Nucleus accumbens (tissue), 56 donors: ENCODE results near the gene BRD2.

Source experiments
- DNase-seq, 56 donors: peaks; one replicate each; lab custom pipeline; 2025; lab: John Stamatoyannopoulos, UW

BRD2 gene

GRCh38 chr6:32983964-32984621 lies 15.7 kb downstream of the BRD2 start:
- no peak for DNase-seq

DNA sequence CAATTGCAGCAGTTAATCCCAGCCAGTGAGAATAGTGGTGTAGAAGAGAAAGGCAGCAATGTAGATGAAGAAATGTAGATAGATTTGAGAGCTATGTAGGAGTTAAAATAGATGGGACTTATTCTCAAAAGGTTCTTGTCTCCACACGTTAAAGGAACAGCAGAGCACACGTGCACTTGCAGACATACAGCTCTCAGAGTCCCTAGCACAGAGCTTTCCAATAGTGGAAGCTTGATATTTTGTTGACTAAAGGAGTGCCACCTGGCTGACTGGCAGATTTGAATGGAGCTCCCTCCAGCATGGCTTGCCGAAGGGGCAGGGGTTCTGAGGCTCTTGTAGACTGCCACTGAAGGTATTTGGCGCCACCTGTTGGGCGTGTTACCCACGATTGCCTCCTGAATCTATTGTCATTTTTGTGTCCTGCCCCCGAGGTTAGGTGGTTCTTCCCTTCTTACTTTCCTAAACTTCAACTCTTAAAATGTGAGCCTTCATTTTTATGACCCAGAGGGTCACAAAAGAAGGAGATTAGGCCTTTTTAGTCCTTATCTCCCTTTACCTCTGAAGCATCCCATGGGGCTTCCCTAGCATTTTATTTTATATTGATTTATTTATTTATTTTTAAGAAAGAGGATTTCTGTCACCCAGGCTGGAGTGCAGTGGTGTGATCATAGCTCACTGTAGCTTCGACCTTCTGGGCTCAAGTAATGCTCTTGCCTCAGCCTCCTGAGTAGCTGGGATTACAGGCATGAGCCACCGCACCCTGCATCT lies 16.4 kb downstream of the BRD2 start:
- DNase-seq: peak in 52 of 56 donors; percentile 17 to 95 (median 66)

DNA sequence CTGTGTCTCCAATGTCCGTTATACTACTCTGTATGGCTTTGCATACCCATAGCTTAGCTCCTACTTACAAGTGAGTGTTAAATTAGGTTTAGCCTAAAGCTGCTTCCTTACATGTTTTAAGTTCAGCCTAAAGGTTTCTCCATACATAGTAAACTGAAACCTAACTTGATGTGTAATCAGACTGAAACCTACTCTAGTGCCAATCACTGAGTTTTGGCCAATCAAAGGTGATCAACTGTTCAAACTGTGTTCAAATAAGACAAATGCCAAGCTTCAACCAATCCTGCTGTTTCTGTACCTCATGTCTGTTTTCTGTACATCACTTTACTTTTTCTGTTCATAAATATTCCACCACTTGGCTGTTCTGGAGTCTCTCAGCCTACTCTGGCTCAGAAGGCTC lies 21.0 kb downstream of the BRD2 start:
- no peak for DNase-seq

- no peak for DNase-seq
Measured at GRCh38 chr6:32991972-32992371, 23.6 kb downstream of the BRD2 start.

GRCh38 chr6:32993363-32993973 lies 25.1 kb downstream of the BRD2 start:
- DNase-seq: no peak

DNA sequence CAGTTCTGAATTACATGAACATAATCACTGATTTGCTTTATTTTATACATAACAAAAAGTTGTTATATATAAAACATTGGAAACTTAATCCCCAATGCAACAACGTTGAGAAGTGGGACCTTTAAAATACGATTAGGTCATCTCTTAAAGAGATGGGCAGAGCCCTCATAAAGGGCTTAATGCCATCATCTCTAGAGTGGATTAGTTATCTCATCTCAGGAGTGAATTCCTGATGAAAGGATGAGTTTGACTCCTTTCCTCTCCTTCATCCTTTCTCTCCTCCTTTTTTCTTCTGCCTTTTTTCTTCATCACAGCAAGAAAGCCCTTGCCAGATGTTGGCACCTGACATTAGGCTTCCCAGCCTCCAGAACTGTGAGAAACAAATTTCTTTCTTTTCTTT lies 27.1 kb downstream of the BRD2 start:
- no peak for DNase-seq

- DNase-seq: no peak
Measured at GRCh38 chr6:33000055-33000454, 31.7 kb downstream of the BRD2 start.

- no peak for DNase-seq
Measured at GRCh38 chr6:33001685-33002084, 33.3 kb downstream of the BRD2 start.

DNA sequence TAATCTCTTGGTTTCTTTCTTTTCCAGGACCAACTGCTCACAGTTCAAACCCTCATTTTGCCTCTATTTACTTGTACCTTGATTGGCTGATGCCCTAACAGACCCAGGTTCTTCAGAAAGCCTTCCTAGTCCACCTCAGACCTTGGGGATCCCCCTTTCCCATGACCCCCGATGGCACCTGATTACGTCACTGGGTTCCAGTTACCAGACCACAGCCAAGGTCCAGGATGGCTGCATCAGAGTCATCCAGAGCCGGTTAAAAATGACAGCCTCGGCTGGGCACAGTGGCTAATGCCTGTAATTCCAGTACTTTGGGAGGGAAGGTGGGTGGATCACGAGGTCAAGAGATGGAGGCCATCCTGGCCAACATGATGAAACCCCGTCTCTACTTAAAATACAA lies 36.5 kb downstream of the BRD2 start:
- DNase-seq: no peak

GRCh38 chr6:33007831-33008400 lies 39.5 kb downstream of the BRD2 start:
- no peak for DNase-seq

DNA sequence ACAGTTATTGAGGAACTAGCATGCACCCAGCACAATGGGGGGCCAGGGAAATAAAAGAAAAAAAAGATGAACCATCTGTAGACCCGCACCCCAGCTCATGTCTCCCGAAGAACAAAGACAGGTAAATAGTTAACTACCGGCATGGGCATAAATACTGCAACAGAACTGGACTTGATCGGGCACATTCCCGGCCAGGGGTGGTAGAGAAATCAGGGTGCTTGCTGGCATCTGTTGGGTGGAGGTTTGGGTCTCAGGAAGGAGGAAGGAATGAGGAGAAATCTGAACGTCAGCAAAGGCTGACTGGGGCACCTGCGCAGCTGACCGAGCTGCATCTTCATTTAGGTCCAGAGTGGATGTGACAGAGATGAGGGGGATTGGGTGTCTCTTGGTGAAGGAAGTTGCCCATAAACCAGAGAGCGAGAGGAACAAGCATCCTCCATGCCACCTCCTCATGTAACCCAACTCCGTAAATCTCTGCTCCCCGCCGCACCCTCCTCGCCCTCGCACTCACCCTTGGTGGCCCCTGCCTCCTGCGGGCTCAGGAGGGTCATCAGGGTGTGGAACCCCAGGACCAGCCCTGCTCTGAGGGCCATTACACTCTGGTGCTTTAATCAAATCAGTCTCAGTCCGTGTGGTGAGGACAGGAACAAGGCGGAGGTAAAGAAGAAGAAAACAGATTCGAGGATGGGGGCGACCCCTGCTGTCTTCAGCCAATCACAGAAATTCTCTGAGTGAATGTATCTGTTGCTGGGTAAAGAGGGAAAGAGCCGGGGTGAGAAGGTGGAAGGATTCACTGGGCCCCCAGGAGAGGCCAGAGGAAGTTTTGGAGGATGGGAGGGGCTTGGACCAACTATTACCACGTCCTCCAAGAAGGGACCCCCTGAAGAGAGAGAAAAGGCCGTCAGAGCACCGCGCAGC lies 40.8 kb downstream of the BRD2 start, which contains the start of gene HLA-DOA:
HLA-DOA (minus strand) TSS at position 648 of the 918 bp plus-strand sequence.
- peak in 6 of 56 donors; percentile 8 to 33 (median 15) for DNase-seq

- no peak for DNase-seq
Measured at GRCh38 chr6:33010356-33010755, 42.0 kb downstream of the BRD2 start.

DNA sequence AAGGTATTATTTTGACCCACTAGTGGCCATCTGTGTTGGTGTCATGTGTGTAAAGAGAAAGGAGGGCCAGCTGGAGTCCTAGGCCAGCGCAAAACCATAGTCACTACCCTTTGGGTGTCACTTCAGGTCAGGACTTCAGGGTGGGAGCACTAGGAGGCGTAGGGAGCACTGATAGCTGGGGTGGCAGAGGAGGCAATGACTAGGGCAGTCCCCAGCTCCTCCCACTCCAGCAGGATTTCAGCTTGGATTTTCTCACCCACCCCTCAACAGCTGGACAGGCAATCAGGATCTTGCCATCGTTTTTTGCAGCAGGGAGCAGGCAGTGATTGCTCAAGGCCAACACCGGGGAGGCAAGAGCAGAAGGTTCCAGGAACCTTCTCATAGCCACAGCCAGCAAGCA lies 45.2 kb downstream of the BRD2 start:
- no peak for DNase-seq

DNA sequence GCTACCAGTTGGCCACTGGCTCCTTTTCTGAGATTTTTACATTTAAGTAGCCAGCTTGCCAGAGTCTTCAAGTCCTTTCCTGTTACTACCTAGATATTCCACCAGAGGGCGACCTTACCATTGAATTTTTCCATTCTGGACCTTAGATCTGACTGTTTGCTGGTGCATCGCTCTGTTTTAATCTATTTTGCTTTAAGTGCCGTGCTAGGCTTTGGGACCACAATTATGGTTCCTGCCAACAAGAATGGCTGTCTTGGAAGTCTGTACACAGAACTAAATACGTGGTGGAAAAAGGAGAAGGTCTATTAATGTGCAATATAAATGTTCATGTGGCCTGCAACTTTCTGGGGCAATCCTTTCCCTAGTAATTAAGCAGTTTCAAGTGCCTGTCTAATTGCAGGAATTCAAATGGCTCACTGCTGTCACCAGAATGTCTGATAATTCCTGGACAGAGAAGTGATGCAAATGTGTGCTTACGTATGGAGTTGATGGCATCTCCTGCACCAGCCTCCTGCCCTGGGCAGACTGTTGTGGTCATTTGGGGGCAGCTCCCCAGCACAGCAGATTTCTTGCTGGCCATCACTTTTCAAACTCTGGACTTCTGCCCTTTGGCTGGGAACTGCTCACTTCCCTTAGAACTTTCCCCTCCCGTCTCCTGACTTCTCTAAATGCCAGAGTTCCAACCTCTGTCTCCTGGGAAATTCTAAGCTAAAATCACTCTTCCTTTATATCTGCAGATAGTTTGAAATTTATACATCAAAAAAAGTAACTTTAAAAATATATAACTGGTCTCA lies 46.6 kb downstream of the BRD2 start:
- DNase-seq: peak in 22 of 56 donors; percentile 5 to 47 (median 23)

DNA sequence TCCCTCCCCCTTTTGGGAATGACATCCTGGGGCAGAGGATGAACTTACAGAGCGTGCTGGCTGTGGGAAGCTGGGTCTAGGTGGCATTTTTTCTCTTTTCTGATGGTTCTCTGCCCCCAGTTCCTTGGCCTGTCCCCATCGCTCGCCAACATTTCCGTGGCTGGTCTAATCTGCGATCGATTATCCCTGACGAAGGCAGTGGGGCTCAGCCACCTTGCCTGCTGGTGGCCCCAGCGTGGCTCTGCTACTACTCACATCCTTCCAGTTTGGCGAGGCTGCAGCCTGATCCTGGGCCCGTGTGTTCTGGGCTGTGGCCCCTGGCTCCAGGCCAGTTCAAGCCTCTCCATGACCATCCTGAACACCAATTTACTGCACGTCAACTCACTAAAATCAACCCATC lies 47.4 kb downstream of the BRD2 start:
- DNase-seq: no peak

- DNase-seq: no peak
Measured at GRCh38 chr6:33017018-33017417, 48.6 kb downstream of the BRD2 start.

- DNase-seq: no peak
Measured at GRCh38 chr6:33017694-33018353, 49.4 kb downstream of the BRD2 start.

GRCh38 chr6:33018418-33018817 lies 50.0 kb downstream of the BRD2 start:
- DNase-seq: no peak

- DNase-seq: peak in 23 of 56 donors; percentile 7 to 65 (median 28)
Measured at GRCh38 chr6:33018904-33019303, 50.5 kb downstream of the BRD2 start.
